Medulla oblongata (tissue), 1 donor: ENCODE data around the gene POU1F1.
A peak's percentile ranks its signal among the peaks of the same experiment; 100 is the strongest.
"Not testable (repeated sequence)": the region's sequence is repeated elsewhere in the genome, so short reads cannot be mapped to it uniquely, and the experiment has no call there.

Experiments
- DNase-seq: peaks from one replicate; pipeline ENCODE4 v3.0.0-alpha.2; 2015; ENCODE audit errors: extremely low spot score

POU1F1 gene, protein sequence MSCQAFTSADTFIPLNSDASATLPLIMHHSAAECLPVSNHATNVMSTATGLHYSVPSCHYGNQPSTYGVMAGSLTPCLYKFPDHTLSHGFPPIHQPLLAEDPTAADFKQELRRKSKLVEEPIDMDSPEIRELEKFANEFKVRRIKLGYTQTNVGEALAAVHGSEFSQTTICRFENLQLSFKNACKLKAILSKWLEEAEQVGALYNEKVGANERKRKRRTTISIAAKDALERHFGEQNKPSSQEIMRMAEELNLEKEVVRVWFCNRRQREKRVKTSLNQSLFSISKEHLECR

DNA sequence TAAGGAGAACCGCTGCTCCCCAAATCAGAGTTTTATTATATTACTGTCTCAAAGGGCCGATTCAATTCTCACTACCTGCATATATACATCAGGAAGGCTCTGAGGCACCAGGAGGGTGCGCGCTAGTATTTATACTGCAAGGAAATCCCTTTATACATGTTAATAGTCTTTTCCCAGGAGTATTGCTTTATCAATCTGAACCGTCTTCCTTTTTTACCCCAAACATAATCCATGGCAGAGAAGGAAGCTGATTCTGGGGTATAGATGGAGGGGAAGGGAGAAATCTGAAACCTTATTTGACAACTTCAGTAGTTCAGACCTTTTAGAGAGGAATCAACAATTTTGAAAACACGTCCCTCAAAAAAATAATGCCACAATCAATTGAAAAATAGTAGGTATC, at the start of gene POU1F1:
Gene POU1F1, minus strand, starts transcription at position 101 of the 400 bp plus-strand sequence. CDS start 122 bp downstream, outside the sequence.
- no peak for DNase-seq

DNA sequence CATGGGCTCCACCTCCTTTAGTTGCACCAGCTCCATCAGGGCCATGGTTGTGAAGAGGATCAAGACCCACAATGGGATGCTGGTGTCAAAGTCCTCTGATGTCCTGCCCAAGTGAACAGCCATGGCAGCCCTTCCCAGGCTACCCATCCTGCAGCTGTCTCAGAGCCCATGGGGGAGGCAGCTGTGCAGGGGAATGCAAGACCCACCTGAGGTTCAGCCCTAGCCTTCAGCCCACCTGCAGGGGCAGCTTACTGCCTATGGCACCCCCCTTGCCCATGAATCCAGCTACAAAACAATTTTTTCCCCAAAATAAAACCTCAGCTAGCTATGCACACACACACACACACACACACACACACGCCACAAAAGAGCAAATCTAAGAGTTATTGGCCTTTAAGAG, 48.2 kb upstream of the POU1F1 start:
- no peak for DNase-seq

DNA sequence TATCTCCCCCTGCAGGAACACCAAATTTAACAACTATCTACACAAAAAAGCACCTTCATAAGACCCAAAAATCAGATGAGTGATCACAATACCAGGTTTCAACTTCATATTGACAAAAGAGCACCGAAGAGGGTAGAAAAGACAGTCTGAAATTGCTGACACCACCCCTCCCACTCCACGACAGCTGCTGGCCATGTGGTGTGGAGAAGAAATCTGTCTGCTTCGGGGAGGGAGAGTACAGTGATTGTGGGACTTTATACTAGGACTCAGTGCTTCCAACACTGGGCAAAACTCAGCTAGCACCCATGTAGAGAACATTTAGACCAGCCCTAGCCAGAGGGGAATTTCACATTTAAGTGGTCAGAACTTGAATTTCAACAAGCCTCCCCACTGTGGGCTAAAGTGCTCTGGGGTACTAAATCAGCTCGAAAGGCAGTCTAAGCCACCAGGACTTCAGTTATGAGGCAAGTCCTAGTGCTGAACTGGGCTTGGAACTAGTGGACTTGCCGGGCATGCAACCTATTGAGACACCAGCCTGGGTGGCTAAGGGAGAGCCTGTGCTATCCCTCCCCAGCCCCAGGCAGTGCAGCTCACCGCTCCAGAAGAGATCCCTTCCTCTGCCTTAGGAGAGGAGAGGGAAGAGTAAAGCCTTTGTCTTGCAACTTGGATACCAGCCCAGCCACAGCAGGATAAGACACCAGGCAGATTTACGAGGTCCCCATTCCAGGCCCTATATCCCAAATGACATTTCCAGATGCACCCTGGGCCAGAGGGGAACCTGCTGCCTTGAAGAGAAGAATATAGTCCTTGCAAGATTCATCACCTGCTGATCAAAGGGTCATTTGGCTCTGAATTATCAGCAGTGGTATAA, 44.6 kb upstream of the POU1F1 start:
- DNase-seq = no peak

DNA sequence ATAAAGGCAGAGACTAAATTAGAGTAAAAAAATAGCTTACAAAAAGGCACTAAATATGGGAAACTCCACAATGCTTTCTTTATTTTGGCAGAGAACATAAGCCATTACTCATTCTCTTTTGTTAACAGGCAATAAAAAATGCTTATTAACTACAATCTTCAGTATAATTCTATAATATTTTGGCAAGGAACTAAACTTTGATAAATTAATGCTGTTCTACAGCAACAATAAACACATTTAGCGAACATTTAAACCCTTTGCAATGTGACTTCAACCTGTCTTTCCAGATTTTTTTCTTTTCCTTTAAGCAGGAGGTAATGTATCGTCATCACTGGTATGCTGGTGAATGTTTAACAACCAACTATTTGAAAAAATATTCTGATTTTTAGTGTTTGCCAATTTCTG, 42.2 kb upstream of the POU1F1 start:
- no peak for DNase-seq

DNA sequence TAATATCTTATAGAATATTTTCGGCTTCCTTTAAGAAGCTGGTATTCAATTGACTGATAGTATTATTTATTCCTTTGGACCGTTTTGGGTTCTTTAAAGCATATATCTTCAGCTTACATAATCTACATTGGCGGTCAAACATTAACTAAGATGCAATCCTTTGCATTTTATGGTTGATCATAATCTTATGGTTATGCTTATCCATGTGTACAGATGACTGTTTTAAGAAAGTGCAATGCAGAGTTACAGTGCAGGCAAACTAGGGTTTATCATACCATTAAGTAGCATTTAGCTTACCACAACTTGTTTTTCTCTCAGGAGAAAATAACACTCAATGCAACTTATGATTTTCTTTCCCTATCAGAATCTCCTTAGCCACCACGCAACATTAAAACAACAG, 41.4 kb upstream of the POU1F1 start:
- DNase-seq = no peak

DNA sequence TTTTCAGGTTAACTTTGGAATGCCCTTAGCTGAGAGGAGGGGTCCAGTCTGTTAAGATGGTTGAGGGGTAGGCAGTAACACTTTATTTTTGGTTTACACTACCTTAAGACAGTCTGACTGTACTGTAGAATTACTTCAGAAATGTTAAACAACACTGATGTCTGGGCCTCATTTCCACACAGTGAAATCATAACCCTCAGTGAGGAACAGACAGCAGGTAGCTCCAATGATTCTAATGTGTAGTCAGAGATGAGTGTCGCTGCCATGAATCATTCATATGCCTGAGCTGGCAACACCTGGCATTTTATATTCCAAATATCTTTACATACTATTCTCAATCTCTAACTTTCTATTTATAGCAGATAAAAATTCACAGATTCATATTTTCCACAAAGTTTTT, 37.3 kb upstream of the POU1F1 start:
- DNase-seq = no peak

DNA sequence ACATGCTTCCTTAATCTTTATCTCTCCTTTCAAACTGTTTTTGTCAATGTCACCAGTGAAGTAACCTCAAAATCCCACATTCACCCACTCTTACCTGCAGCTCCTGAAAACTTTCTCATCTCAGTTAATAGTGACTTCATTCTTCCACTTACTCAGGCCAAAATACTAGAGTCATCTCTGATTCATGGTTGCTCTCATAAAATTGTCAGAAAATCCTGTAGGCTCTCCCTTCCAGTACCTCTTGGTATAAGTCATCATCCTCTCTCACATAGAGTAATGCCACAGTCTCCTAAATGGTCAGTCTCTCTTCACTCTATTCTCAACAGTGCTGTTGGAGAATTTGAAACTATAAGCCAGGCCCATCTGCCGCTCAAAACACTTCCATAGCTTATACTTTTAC, 34.9 kb upstream of the POU1F1 start:
- no peak for DNase-seq

DNA sequence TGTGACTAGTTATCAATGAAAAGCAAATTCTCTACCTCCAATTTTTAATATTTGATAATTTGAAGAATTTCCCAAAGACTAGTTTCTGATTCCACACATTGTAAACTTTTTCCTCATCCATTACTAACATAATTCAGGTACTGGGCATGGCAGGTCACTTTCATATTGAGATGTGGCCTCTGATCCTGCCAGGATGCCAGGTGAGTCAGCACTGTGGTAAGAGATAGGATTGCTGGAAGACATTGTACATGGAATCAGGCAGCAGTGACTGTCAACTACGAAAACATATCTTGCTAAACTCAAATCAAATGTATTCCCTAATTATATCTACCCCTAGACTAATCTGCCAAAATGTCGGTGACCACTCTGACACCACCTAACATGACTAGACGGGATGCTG, 33.2 kb upstream of the POU1F1 start:
- no peak for DNase-seq

DNA sequence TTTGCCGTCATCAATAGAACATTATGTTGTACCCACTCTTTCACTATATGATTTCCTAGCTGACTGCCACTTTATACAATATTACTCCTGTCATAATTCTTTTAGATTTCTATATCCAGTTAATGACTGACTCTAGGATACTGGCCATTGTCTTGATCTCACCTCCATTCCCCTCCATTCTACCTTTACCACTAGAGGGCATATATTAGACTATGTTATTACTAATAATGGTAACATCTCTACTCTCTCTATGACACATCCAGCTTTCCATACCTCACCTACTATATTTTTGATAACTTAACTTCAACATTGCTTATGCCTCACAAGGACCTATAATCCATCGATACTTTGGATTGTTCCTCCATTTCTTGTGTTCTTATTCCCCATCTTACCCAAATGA, 31.4 kb upstream of the POU1F1 start:
- no peak for DNase-seq

DNA sequence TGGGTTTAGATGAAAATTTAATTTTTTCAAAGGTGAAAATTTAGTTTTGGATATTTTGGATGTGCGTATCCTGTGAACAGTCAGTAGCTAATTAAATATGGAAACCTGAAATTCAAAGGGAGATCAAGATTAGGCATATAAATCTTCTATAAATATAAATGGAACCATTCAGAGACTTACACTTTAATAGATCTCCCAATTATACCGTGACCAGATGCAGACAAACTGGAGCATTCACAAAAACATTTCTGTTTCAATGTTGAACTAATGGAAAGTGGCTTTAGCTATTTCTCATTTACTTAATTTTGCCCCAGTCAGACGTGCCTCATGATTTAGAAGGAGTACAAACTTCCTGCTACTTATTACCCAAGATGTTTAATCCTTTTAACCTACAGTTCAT, 29.1 kb upstream of the POU1F1 start:
- no peak for DNase-seq

DNA sequence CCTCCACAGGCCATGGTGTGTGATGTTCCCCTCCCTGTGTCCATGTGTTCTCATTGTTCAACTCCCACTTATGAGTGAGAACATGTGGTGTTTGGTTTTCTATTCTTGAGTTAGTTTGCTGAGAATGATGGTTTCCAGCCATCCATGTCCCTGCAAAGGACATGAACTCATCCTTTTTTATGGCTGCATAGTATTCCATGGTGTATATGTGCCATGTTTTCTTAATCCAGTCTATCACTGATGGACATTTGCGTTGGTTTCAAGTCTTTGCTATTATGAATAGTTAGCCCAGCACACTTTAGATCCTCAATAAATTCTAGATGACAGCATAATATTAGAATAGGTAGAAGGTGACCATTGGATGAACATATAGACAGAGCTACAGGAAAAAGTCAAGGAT, 28.6 kb upstream of the POU1F1 start:
- DNase-seq = not testable (repeated sequence)

DNA sequence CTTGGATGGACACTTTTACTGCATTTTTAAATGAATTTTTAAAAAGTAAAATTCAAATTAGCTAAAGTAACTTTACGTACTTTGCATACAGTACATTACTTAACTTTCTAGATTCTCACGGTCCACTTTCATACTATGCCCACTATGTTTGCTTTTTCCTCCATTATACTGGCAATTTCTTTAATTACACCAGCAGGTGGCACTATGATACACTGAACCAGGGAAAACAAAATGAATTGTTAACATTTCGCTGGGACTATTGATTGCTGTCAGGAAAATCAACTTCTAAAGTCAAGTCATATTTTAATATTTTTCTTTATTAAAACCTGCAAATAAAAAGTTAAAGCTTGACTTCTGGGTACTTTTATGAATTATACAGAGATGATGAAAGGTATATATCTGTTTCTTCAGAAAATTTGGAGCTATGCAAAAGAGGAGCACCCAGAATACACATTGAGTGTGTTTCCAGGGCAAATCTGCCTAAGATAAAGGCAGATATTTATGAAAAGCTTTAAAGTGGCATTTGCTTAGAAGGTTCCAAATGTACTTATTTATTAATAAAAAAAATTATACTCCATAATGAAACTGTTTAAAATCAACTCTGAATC, 21.8 kb upstream of the POU1F1 start:
- peak; percentile 70 for DNase-seq

DNA sequence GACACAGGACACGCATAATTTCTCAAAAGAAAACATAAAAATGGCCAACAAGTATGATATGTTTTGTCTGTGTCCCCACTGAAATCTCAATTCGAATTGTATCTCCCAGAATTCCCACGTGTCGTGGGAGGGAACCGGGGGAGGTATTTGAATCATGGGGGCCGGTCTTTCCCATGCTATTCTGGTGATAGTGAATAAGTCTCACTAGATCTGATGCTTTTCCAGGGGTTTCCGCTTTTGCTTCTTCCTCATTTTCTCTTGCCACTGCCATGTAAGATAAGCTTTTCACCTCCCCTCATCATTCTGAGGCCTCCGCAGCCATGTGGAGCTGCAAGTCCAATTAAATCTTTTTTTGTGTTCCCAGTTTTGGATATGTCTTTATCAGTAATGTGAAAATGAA, 12.1 kb upstream of the POU1F1 start:
- no peak for DNase-seq

DNA sequence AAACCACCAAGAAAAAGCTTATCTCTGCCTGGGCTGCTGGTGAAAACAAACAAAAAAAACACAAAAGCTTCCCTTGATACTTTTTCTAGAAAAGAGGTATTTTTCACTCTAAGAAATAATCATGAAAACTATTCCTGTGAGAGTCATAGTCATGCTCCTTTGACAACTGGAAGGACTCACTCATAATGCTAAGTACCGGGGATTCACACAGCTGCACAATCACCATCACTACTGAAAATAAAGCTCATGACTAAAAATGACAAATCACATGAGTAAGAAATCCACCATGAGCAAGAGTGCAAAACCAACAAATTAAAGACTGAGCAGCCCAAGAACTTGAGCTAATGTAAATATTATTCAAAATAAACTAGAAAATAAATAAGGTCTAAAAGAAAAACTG, 10.6 kb upstream of the POU1F1 start:
- DNase-seq = no peak

DNA sequence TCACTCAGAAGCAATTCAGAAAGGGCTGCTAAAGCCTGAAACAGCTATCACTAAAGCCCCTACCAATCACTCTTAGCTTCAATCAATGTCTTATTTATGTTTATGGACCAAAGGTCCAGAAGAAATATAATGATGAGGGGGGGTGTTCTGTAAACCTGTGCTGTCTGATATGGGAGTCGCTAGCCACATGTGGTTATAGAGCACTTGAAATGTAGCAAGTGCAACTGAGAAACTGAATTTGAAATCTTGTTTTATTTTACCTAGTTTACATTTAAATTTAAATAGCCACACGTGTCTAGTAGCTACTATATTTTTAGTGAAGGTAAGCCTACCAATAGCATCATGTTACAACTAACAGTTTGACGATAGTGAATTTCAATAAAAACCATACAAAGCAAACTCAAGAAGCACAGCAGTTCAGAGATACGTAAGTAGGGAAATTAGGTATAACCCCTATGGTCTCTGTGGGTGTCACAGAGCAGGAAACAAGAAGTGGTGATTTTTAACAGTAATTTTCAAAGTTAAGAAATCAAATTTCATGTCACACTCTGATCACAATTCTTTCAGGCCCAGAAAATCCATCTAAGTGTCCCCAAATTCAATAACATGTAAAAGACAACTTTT, 3.6 kb downstream of the POU1F1 start:
- DNase-seq = no peak

DNA sequence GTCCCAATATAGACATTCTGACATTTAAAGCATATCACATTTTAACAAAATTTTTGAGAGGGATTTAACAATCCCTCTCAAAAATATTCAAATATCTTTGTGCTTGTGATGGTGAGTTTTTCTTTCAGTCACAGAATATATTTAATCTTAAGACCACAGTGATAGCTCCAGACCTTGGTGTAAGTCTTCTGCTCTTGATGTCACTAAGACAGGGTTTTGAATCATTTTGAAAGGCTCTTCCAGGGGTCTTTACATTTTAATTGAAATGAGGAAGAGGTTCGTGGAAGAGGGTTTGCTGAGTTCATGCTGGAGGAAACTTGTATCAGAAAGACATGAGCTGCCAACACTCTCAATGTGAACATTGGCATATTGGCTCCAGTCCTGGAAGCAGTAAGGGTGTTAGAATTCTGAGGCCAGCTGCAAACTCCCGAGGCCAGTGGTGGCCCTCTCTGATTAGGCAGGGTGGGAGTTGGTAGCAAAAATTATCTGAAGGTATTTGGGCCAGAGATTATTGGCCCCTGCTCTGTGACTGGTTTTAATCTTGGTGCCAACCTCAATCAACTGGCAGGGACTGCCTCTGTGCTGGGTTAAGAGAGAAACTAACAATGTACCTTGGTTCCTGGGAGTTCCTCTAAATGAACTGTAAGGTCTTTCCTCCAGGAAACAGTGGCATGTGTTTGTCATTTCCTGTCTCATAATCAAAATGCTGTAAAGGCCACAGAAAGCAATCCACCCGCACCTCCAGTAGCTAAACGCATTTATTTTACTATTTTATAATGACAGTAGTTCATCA, 5.3 kb downstream of the POU1F1 start:
- no peak for DNase-seq

DNA sequence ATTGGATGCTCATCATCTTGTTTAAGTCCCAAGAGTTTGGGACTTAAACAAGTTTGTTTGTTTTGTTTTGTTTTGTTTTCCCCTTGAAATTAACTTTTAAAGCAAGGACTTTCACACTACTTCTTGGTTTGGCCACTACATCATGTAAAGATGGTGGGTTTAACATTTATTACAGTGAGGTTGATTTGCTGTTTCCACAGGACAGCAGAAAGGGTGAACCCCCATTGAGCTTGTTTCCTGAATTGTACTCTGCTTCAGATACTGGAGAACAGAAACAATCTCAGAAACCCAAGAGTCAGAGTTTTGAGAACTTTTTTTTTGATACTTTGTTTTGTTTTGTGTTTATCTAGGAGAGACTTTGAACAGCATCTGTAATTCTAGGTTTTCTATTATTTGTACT, 6.7 kb downstream of the POU1F1 start:
- DNase-seq = no peak

DNA sequence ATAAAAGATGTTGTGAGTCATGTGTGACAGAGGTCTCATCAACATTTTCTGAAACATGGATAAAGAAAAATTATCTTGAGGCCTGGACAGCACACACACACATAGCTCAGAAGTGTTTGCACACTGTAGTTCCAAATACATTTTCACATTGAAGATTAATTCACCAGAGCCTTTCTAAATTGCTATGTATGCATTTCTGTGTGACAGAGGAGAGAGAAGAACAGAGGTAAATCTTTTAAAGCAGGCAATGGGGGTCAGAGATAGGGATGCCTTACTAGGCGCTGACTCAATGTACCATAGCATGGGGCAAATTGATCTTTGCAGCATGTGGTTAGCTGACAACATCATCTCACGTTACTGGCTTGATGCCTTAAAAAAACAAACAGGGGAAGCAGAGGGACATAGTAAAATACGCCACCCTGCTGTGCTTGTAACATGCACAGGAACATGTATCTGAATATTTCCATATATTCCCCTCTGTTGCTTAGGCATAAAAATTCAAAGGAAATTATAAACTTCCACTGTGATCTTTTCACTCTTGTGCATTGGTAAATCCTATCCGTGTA, 7.7 kb downstream of the POU1F1 start:
- no peak for DNase-seq

DNA sequence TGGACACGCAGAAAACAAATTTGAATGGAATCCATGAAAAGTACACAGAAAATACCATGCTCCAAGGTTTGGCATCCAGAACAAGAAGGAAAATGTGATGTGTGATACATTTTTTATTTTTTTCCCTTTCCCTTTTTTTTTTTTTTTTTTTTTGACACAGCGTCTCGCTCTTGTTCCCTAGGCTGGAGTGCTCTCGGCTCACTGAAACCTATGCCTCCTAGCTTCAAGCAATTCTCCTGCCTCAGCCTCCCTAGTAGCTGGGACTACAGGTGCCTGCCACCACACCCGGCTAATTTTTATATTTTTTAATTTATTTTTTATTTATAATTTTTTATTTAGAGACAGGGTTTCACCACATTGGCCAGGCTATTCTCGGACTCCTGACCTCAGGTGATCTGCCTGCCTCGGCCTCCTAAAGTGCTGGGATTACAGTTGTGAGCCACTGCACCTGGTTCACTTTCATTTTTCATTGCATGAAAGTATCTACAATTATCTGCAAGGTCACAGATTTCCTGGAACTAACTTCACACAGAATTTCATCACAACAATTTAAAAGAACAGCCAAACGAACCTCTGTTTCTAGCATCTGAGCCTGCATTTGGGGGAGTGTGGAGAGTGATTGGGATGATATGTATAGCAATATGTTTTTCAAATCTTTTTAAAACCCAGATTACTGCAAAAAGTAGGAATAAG, 8.3 kb downstream of the POU1F1 start:
- no peak for DNase-seq

DNA sequence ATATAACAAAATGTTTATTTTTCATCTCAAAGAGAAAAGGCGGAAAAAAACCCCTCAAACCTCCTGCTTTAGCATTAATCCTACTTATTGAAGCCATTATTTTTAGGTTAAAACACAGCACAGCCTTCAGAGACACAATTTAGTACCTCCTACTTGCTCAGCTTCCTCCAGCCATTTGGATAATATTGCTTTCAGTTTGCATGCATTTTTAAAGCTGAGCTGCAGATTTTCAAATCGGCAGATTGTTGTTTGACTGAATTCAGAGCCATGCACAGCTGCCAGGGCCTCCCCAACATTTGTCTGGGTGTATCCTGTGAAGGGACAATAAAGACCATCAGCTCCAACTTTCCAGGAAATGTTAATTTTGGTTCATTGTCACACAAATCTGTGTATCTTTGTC, 14.5 kb downstream of the POU1F1 start:
- DNase-seq = no peak

DNA sequence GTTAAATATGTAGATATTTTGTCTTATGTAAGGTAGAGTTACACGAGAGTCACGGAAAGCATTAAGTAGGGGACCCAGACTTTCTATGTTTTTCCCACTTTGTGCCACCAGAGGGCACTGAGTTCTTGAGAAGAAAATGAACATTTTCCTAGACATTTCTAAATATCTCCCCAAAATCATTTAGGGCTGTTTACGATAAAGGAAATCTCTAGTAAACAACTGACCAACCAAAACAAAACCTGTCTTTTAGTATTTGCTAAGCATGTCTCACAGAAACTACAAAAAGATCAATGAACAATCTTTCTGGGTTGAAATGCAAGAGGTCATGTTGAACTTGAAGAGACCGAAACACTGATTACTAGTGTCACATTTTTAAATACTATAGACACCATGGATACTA, 16.1 kb downstream of the POU1F1 start:
- peak; percentile 78 for DNase-seq
